NCI-H2227 (cell line): ENCODE results near the gene FYN.

Experiments
- DNase-seq: peaks from one replicate; lab custom pipeline; 2025; ENCODE audit not compliant: unreplicated experiment; lab: John Stamatoyannopoulos, UW

Gene FYN

GRCh38 chr6:111667931-111668330, 205.3 kb downstream of the FYN start:
- peak; percentile 64 for DNase-seq

- no peak for DNase-seq
These were observed 206.4 kb downstream of the FYN start for GRCh38 chr6:111666847-111667246.

- no peak for DNase-seq
These were observed 208.7 kb downstream of the FYN start for GRCh38 chr6:111664565-111665030.

- DNase-seq: peak; percentile 76
These were observed 209.3 kb downstream of the FYN start for GRCh38 chr6:111663692-111664564.

- no peak for DNase-seq
These were observed 210.3 kb downstream of the FYN start for GRCh38 chr6:111662794-111663593.

GRCh38 chr6:111662072-111662793, 211.0 kb downstream of the FYN start:
- no peak for DNase-seq

GRCh38 chr6:111661541-111662061, 211.7 kb downstream of the FYN start:
- DNase-seq: peak; percentile 39

- DNase-seq: no peak
These were observed 212.7 kb downstream of the FYN start for GRCh38 chr6:111660531-111660930.

GRCh38 chr6:111658462-111659154, 214.6 kb downstream of the FYN start:
- no peak for DNase-seq

GRCh38 chr6:111657146-111657545, 216.1 kb downstream of the FYN start:
- no peak for DNase-seq

- no peak for DNase-seq
These were observed 219.3 kb downstream of the FYN start for GRCh38 chr6:111653979-111654378.

- no peak for DNase-seq
These were observed 219.8 kb downstream of the FYN start for GRCh38 chr6:111653434-111653833.

- no peak for DNase-seq
These were observed 221.1 kb downstream of the FYN start for GRCh38 chr6:111652156-111652555.

- no peak for DNase-seq
These were observed 221.8 kb downstream of the FYN start for GRCh38 chr6:111651185-111652034.

GRCh38 chr6:111650049-111650448, 223.2 kb downstream of the FYN start:
- DNase-seq: no peak

GRCh38 chr6:111648100-111648499, 225.2 kb downstream of the FYN start:
- no peak for DNase-seq

GRCh38 chr6:111646942-111647341, 226.3 kb downstream of the FYN start:
- no peak for DNase-seq

GRCh38 chr6:111646034-111646433, 227.2 kb downstream of the FYN start:
- DNase-seq: no peak

GRCh38 chr6:111644893-111645430, 228.3 kb downstream of the FYN start:
- no peak for DNase-seq
